Left lung (tissue), 10 donors: ENCODE measurements around the gene DMD. TPM values are rescaled to one million over a fixed set of nuclear protein-coding genes. Genes with fewer than 3 reads are reported as not detected.

Experiments
- ATAC-seq: fragments of 200-7000 bp; cut with Tn5 transposase; one replicate; pipeline ENCODE4 v1.9.1; 2020; ENCODE audit warnings: moderate library complexity
- DNase-seq, 4 donors: peaks; one replicate each; pipeline ENCODE4 v3.0.0-alpha.2; 2013 to 2020
- H3K27ac ChIP-seq, 2 donors: fragments of 200-600 bp; sonication (generic) in 1 of 2; one replicate each; pipeline versions ENCODE4 v1.5.0 to v1.8.0; 2020 to 2021
- H3K27me3 ChIP-seq, 2 donors: fragments of 200-600 bp; sonication (generic) in 1 of 2; one replicate each; pipeline versions ENCODE4 v1.5.0 to v1.8.0; 2020 to 2021
- H3K36me3 ChIP-seq, 2 donors: fragments of 200-600 bp; sonication (generic) in 1 of 2; one replicate each; pipeline versions ENCODE4 v1.5.0 to v1.8.0; 2020 to 2021
- H3K4me1 ChIP-seq, 2 donors: fragments of 200-600 bp; one replicate each; pipeline ENCODE4 v1.8.0; 2021
- H3K4me3 ChIP-seq, 2 donors: fragments of 200-600 bp; sonication (generic) in 1 of 2; one replicate each; pipeline versions ENCODE4 v1.5.0 to v1.8.0; 2020 to 2021; ENCODE audit warnings: mild to moderate bottlenecking in 1 of 2
- H3K9me3 ChIP-seq, 2 donors: fragments of 200-600 bp; sonication (generic) in 1 of 2; one replicate each; pipeline versions ENCODE4 v1.5.0 to v1.8.0; 2020 to 2021
- intact Hi-C, 2 donors: fragments of 100-400 bp; cut with DNase I; formaldehyde crosslinking; loops; one replicate each; pipeline versions ENCODE4 v1.11.2 to v1.14.2; 2022
- polyA plus RNA-seq, 6 donors: library from polyadenylated mRNA; unstranded; fragments of 120-200 nt; gene quantifications; one replicate each; pipeline ENCODE4 v1.2.1, GENCODE V29; 2013; ENCODE audit not compliant: insufficient read length in 6 of 6
- total RNA-seq, 2 donors: library from RNA; stranded (reverse); fragmentation: NEBNext Ultra II Directional; extraction: Animal tissue kit (Norgen Biotek cat#: 25700); gene quantifications; one replicate each; pipeline ENCODE4 v1.2.1, GENCODE V29; 2021
- TF ChIP-seq, protein P1 (sequence below), 2 donors: fragments of 200-600 bp; sonication (generic) in 1 of 2; IDR thresholded peaks; one replicate each; pipeline versions ENCODE4 v1.5.0 to v1.8.0; 2021; ENCODE audit warnings: antibody characterized with exemption in 2 of 2
- donor health status: DM: no; HTN: yes; CAD: no.
- donor health status: DM: no; HTN: no; CAD: no.

Gene DMD
- total and polyA plus RNA-seq, 8 donors: 16.6 to 68.8 (median 54.0) TPM

- no peak overlapping the region for H3K27ac ChIP-seq
- ATAC-seq (no peak), DNase-seq (no peak)
- intact Hi-C loops: no loop called here
- no peaks in the 10 kb centered on the region for H3K36me3 ChIP-seq
- H3K4me3 ChIP-seq: no peak overlapping the region
- no peaks in the 10 kb centered on the region for H3K27me3 ChIP-seq
- no peaks in the 10 kb centered on the region for H3K9me3 ChIP-seq
- TF ChIP-seq, protein P1, sequence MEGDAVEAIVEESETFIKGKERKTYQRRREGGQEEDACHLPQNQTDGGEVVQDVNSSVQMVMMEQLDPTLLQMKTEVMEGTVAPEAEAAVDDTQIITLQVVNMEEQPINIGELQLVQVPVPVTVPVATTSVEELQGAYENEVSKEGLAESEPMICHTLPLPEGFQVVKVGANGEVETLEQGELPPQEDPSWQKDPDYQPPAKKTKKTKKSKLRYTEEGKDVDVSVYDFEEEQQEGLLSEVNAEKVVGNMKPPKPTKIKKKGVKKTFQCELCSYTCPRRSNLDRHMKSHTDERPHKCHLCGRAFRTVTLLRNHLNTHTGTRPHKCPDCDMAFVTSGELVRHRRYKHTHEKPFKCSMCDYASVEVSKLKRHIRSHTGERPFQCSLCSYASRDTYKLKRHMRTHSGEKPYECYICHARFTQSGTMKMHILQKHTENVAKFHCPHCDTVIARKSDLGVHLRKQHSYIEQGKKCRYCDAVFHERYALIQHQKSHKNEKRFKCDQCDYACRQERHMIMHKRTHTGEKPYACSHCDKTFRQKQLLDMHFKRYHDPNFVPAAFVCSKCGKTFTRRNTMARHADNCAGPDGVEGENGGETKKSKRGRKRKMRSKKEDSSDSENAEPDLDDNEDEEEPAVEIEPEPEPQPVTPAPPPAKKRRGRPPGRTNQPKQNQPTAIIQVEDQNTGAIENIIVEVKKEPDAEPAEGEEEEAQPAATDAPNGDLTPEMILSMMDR (IDR thresholded peaks at IDR 0.05): no peak
- H3K4me1 ChIP-seq: no peaks in the 10 kb centered on the region
These were observed 1781.4 kb downstream of the DMD start for GRCh38 chrX:31429915-31430314.

DNA sequence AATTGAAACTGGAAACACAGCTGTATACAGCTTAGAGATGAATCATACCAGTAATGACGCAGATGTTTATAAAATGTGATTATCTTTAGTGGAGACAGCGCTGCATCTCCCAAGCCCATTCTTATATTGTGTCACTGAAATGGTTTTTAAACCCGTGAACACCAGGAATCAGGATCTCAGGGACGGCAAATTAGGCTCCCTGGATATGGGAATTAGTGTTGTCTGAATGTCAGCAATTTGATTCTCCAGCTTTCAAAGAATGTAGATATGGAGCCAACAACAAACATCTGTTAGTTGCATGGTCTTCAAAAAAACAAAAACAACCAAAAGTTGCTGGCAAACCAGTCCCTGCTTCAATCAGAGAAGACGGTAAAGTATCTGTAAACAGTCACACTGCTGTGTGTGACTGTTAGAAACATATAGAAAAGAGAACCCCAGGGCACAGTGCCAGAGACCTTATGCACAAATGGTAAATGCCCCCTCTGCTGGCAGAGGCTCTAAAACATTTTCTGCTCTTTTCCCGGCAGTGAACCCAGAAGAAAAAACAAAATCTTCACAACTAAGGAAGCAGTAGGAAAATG lies 1787.7 kb downstream of the DMD start:
- Histone ChIP-seq H3K27ac (no peak overlapping the region), H3K9me3 (no peaks in the 10 kb centered on the region), H3K4me3 (no peak overlapping the region), H3K27me3 (no peaks in the 10 kb centered on the region), H3K4me1 (no peaks in the 10 kb centered on the region), H3K36me3 (no peaks in the 10 kb centered on the region)
- DNase-seq: peak in 2 of 4 donors; percentile 55 to 72
- ATAC-seq: peak; percentile 22
- TF ChIP-seq, protein P1 (IDR thresholded peaks at IDR 0.05): no peak
- intact Hi-C loops: no loop called here

DNA sequence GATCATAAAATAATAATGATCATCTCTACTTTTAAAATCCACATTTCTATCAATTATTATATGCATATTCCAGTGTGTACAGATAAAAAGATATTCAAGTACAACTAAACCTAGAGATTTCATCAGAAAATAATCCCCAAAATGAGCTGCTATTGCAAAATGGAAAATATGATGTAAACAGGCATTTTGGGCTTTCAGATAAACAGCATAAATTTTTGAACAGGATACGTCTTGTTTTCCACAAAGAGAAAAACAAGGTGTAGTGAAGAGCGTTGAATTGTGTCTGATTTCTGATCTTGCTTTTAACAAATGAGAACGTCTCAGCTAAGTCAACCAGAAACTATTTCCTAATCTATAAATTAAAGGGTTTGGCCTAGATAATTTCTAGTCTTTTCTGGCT lies 1789.9 kb downstream of the DMD start:
- ATAC-seq (no peak), DNase-seq (peak in 1 of 4 donors; percentile 9)
- Histone ChIP-seq H3K27ac (no peak overlapping the region), H3K36me3 (no peaks in the 10 kb centered on the region), H3K9me3 (no peaks in the 10 kb centered on the region), H3K4me3 (no peak overlapping the region), H3K4me1 (no peaks in the 10 kb centered on the region), H3K27me3 (no peaks in the 10 kb centered on the region)
- TF ChIP-seq, protein P1 (IDR thresholded peaks at IDR 0.05): no peak
- intact Hi-C loops: no loop called here

GRCh38 chrX:31420711-31421151 lies 1790.6 kb downstream of the DMD start:
- DNase-seq: peak in 1 of 4 donors; percentile 3
- H3K9me3 ChIP-seq: no peaks in the 10 kb centered on the region
- H3K4me1 ChIP-seq: no peaks in the 10 kb centered on the region
- TF ChIP-seq, protein P1 (IDR thresholded peaks at IDR 0.05): no peak
- intact Hi-C loops: no loop called here
- ATAC-seq: no peak
- H3K4me3 ChIP-seq: no peak overlapping the region
- no peaks in the 10 kb centered on the region for H3K36me3 ChIP-seq
- H3K27ac ChIP-seq: no peak overlapping the region
- no peaks in the 10 kb centered on the region for H3K27me3 ChIP-seq

- intact Hi-C loops: no loop called here
- Histone ChIP-seq H3K27me3 (no peaks in the 10 kb centered on the region), H3K4me1 (no peaks in the 10 kb centered on the region), H3K36me3 (no peaks in the 10 kb centered on the region), H3K4me3 (no peak overlapping the region), H3K9me3 (no peaks in the 10 kb centered on the region), H3K27ac (no peak overlapping the region)
- TF ChIP-seq, protein P1 (IDR thresholded peaks at IDR 0.05): no peak
- ATAC-seq (no peak), DNase-seq (no peak)
These were observed 1791.0 kb downstream of the DMD start for GRCh38 chrX:31420302-31420701.
